Measurements from ENCODE around the gene ARX.

Gene ARX

GRCh38 chrX:25016361-25016671, 551 bp upstream of the ARX start:
- DNase-seq = no peak

GRCh38 chrX:25014366-25014838, 1.4 kb downstream of the ARX start:
- DNase-seq = no peak

GRCh38 chrX:25013632-25014365, 2.0 kb downstream of the ARX start:
- DNase-seq = no peak

- DNase-seq = no peak
These were observed 2.8 kb downstream of the ARX start for GRCh38 chrX:25012793-25013631.

- no peak for DNase-seq
These were observed 3.4 kb downstream of the ARX start for GRCh38 chrX:25012433-25012735.

GRCh38 chrX:25011589-25012432, 4.0 kb downstream of the ARX start:
- no peak for DNase-seq

GRCh38 chrX:25010784-25011588, 4.8 kb downstream of the ARX start:
- no peak for DNase-seq

GRCh38 chrX:25009407-25009806, 6.4 kb downstream of the ARX start:
- DNase-seq = no peak

- DNase-seq = no peak
These were observed 8.4 kb downstream of the ARX start for GRCh38 chrX:25007059-25008053.

- no peak for DNase-seq
These were observed 9.1 kb downstream of the ARX start for GRCh38 chrX:25006586-25007058.

- no peak for DNase-seq
These were observed 10.2 kb downstream of the ARX start for GRCh38 chrX:25005382-25006185.

GRCh38 chrX:25005034-25005381, 10.8 kb downstream of the ARX start:
- no peak for DNase-seq

- no peak for DNase-seq
These were observed 11.2 kb downstream of the ARX start for GRCh38 chrX:25004485-25005032.

GRCh38 chrX:25004040-25004439, 11.7 kb downstream of the ARX start:
- DNase-seq = no peak

GRCh38 chrX:25003066-25003849, 12.5 kb downstream of the ARX start:
- no peak for DNase-seq

- DNase-seq = no peak
These were observed 13.1 kb downstream of the ARX start for GRCh38 chrX:25002661-25003020.

- no peak for DNase-seq
These were observed 13.7 kb downstream of the ARX start for GRCh38 chrX:25001808-25002660.

- DNase-seq = no peak
These were observed 16.3 kb downstream of the ARX start for GRCh38 chrX:24999511-24999910.
